IMR-90 (cell line): ENCODE measurements around the gene MAOB. TPM values are rescaled to one million over a fixed set of nuclear protein-coding genes. Genes with fewer than 3 reads are reported as not detected.

Experiments
- ATAC-seq: fragments of 200-7000 bp; cut with Tn5 transposase; 2 replicates; pipeline ENCODE4 v1.9.1; 2020; ENCODE audit warnings: low read depth, mild to moderate bottlenecking, moderate library complexity
- BruUV-seq: library from RNA; stranded (reverse); fragments of 400-500 nt; replicated peaks from 2 replicates; lab custom pipeline; 2021; lab: Mats Ljungman, UMichigan
- CTCF ChIA-PET: fragments of 300-600 bp; formaldehyde crosslinking; extraction: SDS; loops from one replicate; lab custom pipeline; 2021; ENCODE audit warnings: antibody characterized with exemption; lab: Yijun Ruan, JAX
- POLR2A ChIA-PET: fragments of 300-600 bp; sonication (Branson Sonifier 250); formaldehyde crosslinking; loops from one replicate; lab custom pipeline; 2022; ENCODE audit warnings: antibody characterized with exemption; ENCODE audit not compliant: unreplicated experiment; lab: Charles Lee
- DNase-seq: peaks from one replicate; pipeline ENCODE4 v3.0.0; 2013
- H2AFZ ChIP-seq: replicated peaks from 2 replicates; pipeline ENCODE3; 2013; ENCODE audit warnings: low read length, mild to moderate bottlenecking; ENCODE audit not compliant: poor library complexity
- H2AK5ac ChIP-seq: 2 replicates; pipeline ENCODE4 v1.6.1; 2013; ENCODE audit warnings: low read depth, low read length, inconsistent platforms
- H2AK9ac ChIP-seq: replicated peaks from 2 replicates; pipeline ENCODE3; 2013; ENCODE audit warnings: mild to moderate bottlenecking, low read depth, low read length, moderate library complexity; ENCODE audit not compliant: poor library complexity
- H2BK120ac ChIP-seq: 2 replicates; pipeline ENCODE4 v1.6.1; 2013; ENCODE audit warnings: low read depth, low read length, inconsistent platforms
- H2BK15ac ChIP-seq: 3 replicates; pipeline ENCODE4 v1.6.1; 2013; ENCODE audit warnings: low read depth, low read length, inconsistent platforms
- H2BK20ac ChIP-seq: 2 replicates; pipeline ENCODE4 v1.6.1; 2013; ENCODE audit warnings: low read depth, mild to moderate bottlenecking, inconsistent platforms, low read length, moderate library complexity
- H2BK5ac ChIP-seq: 2 replicates; pipeline ENCODE4 v1.6.1; 2013; ENCODE audit warnings: mild to moderate bottlenecking, low read depth, low read length, inconsistent platforms; ENCODE audit not compliant: poor library complexity, severe bottlenecking
- H3K14ac ChIP-seq: replicated peaks from 2 replicates; pipeline ENCODE4 v1.6.1; 2013; ENCODE audit warnings: low read depth, low read length, inconsistent platforms
- H3K18ac ChIP-seq: 2 replicates; pipeline ENCODE4 v1.6.1; 2013; ENCODE audit warnings: low read depth, low read length, control low read depth
- H3K23ac ChIP-seq: 2 replicates; pipeline ENCODE4 v1.6.1; 2013; ENCODE audit warnings: low read depth, low read length, inconsistent platforms
- H3K27ac ChIP-seq: 2 replicates; pipeline ENCODE4 v1.5.1; 2013; ENCODE audit warnings: mild to moderate bottlenecking, control low read depth, low read length; ENCODE audit not compliant: insufficient read depth
- H3K27me3 ChIP-seq: 2 replicates; pipeline ENCODE4 v1.6.1; 2013; ENCODE audit warnings: low read length; ENCODE audit not compliant: control insufficient read depth, insufficient read depth
- H3K36me3 ChIP-seq: 2 replicates; pipeline ENCODE4 v1.6.1; 2013; ENCODE audit warnings: low read length, mixed read lengths; ENCODE audit not compliant: control insufficient read depth, insufficient read depth
- H3K4ac ChIP-seq: 2 replicates; pipeline ENCODE4 v1.6.1; 2013; ENCODE audit warnings: low read depth, low read length, inconsistent platforms
- H3K4me1 ChIP-seq: 2 replicates; pipeline ENCODE4 v1.6.1; 2013; ENCODE audit warnings: low read length, mixed read lengths; ENCODE audit not compliant: control insufficient read depth, insufficient read depth
- H3K4me2 ChIP-seq: 2 replicates; pipeline ENCODE4 v1.6.1; 2013; ENCODE audit warnings: low read depth, mild to moderate bottlenecking, control low read depth, low read length, moderate library complexity
- H3K4me3 ChIP-seq: 2 replicates; pipeline ENCODE4 v1.5.1; 2013; ENCODE audit warnings: low read depth, mild to moderate bottlenecking, control low read depth, low read length, moderate library complexity; ENCODE audit not compliant: insufficient read depth
- H3K56ac ChIP-seq: 2 replicates; pipeline ENCODE4 v1.6.1; 2013; ENCODE audit warnings: low read length, inconsistent platforms; ENCODE audit not compliant: insufficient read depth; ENCODE audit errors: extremely low read depth
- H3K79me1 ChIP-seq, 2 experiments: 2 replicates each; pipeline ENCODE4 v1.6.1; 2013; ENCODE audit warnings: low read length in 2 of 2, inconsistent platforms in 1 of 2, low read depth in 1 of 2
- H3K9ac ChIP-seq: 2 replicates; pipeline ENCODE4 v1.6.1; 2013; ENCODE audit warnings: low read depth, low read length, control low read depth
- H3K9me1 ChIP-seq: 2 replicates; pipeline ENCODE4 v1.6.1; 2013; ENCODE audit warnings: low read length, inconsistent platforms; ENCODE audit not compliant: insufficient read depth
- H3K9me3 ChIP-seq: 2 replicates; pipeline ENCODE4 v1.6.1; 2013; ENCODE audit warnings: low read length; ENCODE audit not compliant: control insufficient read depth, insufficient read depth
- H4K20me1 ChIP-seq: 2 replicates; pipeline ENCODE4 v1.6.1; 2013; ENCODE audit warnings: low read length, inconsistent platforms; ENCODE audit not compliant: insufficient read depth
- H4K5ac ChIP-seq: 2 replicates; pipeline ENCODE4 v1.6.1; 2013; ENCODE audit warnings: mild to moderate bottlenecking, low read depth, low read length, control low read depth
- H4K8ac ChIP-seq, 2 experiments: 2 replicates each; pipeline ENCODE4 v1.6.1; 2013; ENCODE audit warnings: low read depth in 2 of 2, low read length in 2 of 2, control low read depth in 1 of 2, inconsistent platforms in 1 of 2
- H4K91ac ChIP-seq: 2 replicates; pipeline ENCODE4 v1.6.1; 2013; ENCODE audit warnings: low read depth, low read length, inconsistent platforms; ENCODE audit not compliant: insufficient read depth
- FOS ChIP-seq: fragments of 150-350 bp; IDR thresholded peaks from 2 replicates; pipeline ENCODE4 v1.6.1; 2016; ENCODE audit warnings: low read depth, low read length
- NFE2L2 ChIP-seq: fragments of 150-350 bp; IDR thresholded peaks from 2 replicates; pipeline ENCODE4 v1.6.1; 2016; ENCODE audit warnings: low read depth, mild to moderate bottlenecking, low read length
- RFX5 ChIP-seq: IDR thresholded peaks from 2 replicates; pipeline ENCODE4 v1.8.0; 2012; ENCODE audit warnings: low read depth, mild to moderate bottlenecking, low read length, moderate library complexity
- WGBS, 2 experiments: methylation state at CpG; one replicate each; pipeline versions ENCODE4 v1.1.5 to v1.1.7; 2013; ENCODE audit warnings: missing lambda C conversion rate in 2 of 2; ENCODE audit not compliant: insufficient read length in 1 of 2; ENCODE audit errors: extremely low coverage in 2 of 2; 5-methylcytosine and 5-hydroxymethylcytosine counted together
- dilution Hi-C: fragments of 300-500 bp; cut with HindIII; formaldehyde crosslinking; loops from one replicate; pipeline ENCODE4 v1.14.3; 2018; ENCODE audit warnings: low sequenced_read_pairs; ENCODE audit not compliant: unreplicated experiment
- in situ Hi-C: fragments of 300-500 bp; cut with MboI; formaldehyde crosslinking; loops from 3 replicates; pipeline ENCODE4 v1.14.3; 2019; ENCODE audit warnings: low sequenced_read_pairs, inconsistent platforms, mixed read lengths
- intact Hi-C: fragments of 100-400 bp; cut with micrococcal nuclease; formaldehyde crosslinking; loops from 2 replicates; pipeline ENCODE4 v1.10.0; 2022
- polyA plus RNA-seq, 3 experiments: library from polyadenylated mRNA; depleted of rRNA; stranded (reverse); fragments of >200 nt; gene quantifications; 2 replicates each; pipeline ENCODE4 v1.2.3, GENCODE V29; 2012; ENCODE audit warnings: low replicate concordance in 1 of 3
- total RNA-seq: library from RNA; depleted of rRNA; stranded (reverse); fragments of >200 nt; gene quantifications from 2 replicates; pipeline ENCODE4 v1.2.3, GENCODE V29; 2012

Gene MAOB
- total and polyA plus RNA-seq, 2 of the 4 experiments (the other 2 are of a cell fraction), result 0.36 to 0.46 TPM

DNA sequence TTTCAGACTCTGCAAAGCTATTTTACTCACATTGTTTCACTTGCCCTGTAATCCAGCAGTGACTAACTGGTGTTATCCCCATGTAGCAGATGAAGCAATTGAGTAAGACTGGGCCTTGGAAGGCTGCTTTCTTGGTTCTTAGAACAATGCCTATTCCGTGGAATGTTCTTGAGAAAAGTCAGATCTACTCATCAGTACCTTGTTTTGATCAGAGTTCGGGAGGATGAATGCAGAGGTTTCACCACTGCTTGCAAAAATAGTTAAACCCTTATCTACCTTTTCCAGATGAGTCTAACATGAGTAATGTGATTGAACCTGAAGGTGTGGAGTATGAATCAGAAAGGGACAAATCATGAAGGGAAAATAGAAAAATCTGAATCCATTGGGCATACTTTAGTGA is 1.8 kb downstream of the MAOB start:
- no peaks in the 10 kb centered on the region for H3K4me1 ChIP-seq
- H3K27ac ChIP-seq, result no peak overlapping the region
- H3K23ac ChIP-seq, result no peak overlapping the region
- TF ChIP-seq FOS (no peak), RFX5 (no peak), NFE2L2 (no peak)
- H4K20me1 ChIP-seq, result no peaks in the 10 kb centered on the region
- no peaks in the 10 kb centered on the region for H3K9me1 ChIP-seq
- ChIA-PET POLR2A (no interaction called here), CTCF (no interaction called here)
- no peak overlapping the region for H2AK9ac ChIP-seq
- H3K36me3 ChIP-seq, result no peaks in the 10 kb centered on the region
- DNase-seq (no peak), ATAC-seq (no peak)
- H3K4me3 ChIP-seq, result no peak overlapping the region
- intact Hi-C loops (no loop called here), dilution Hi-C loops (no loop called here), in situ Hi-C loops (no loop called here)
- H3K9ac ChIP-seq, result no peak overlapping the region
- no peak overlapping the region for H2BK5ac ChIP-seq
- BruUV-seq, result no TSS peak
- H3K18ac ChIP-seq, result no peak overlapping the region
- no peak overlapping the region for H4K5ac ChIP-seq
- no peak overlapping the region for H2AK5ac ChIP-seq
- no peak overlapping the region for H2BK15ac ChIP-seq
- H4K8ac ChIP-seq, result no peak overlapping the region
- H2BK120ac ChIP-seq, result no peak overlapping the region
- no peak overlapping the region for H2BK20ac ChIP-seq
- H3K4ac ChIP-seq, result no peak overlapping the region
- H3K4me2 ChIP-seq, result no peak overlapping the region
- peaks cover 17% of the 10 kb centered on the region for H3K27me3 ChIP-seq
- H3K14ac ChIP-seq, result no peak overlapping the region
- H3K79me1 ChIP-seq, result no peaks in the 10 kb centered on the region
- H2AFZ ChIP-seq, result no peak overlapping the region
- H3K56ac ChIP-seq, result no peak overlapping the region
- no peak overlapping the region for H4K91ac ChIP-seq
- WGBS, 2 experiments, result 100% methylated on average over 1 of the region's 2 CpGs; no CpG with 5 or more reads in 1 of the 2 experiments
- H3K9me3 ChIP-seq, result no peaks in the 10 kb centered on the region
